ENCODE measurements around the gene ARSB.

ARSB gene

DNA sequence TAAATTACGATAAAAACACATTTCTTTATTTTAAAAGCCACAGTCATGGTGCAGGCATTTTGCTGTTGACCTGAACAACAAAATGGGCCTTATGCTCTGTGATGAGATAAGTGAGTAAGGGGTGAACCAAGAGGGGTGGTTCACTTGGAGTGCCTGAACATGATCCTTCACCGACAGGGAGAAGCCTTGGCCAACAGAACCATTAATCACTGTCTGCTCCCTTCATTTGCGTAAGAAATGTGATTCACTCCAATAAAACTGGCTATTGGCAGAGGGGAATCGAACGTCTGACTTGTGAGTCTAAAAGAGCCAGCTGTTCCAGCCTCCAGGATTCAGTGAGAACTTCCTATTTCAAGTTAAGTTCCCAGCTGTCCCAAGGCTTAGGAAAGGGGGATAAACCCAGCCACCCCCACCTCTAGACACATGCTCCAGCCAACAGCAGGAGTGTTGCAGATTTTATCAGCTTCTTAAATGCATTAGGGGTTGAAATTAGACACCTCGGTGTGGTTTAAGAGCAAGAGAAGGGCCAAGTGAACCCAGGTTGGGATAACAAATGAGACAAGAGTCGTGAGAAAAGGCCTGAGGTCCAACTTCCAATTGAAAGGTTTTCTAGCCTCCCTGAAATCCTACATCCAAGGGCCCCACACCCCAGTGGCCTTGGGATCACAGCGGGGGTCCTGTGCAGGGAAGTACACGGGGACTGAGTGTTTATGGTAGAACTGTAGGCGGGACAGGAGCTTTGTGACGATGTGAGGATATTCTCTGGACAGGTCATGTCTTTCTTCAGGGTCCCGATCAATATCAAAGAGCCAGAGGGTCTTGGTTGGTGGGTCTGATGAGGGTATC is 205.1 kb downstream of the ARSB start:
- H3K9ac ChIP-seq, result no peak overlapping the region
- no peaks in the 10 kb centered on the region for H3K79me2 ChIP-seq (ENCODE audit: insufficient read depth, low read depth)
- TF ChIP-seq, protein P1, sequence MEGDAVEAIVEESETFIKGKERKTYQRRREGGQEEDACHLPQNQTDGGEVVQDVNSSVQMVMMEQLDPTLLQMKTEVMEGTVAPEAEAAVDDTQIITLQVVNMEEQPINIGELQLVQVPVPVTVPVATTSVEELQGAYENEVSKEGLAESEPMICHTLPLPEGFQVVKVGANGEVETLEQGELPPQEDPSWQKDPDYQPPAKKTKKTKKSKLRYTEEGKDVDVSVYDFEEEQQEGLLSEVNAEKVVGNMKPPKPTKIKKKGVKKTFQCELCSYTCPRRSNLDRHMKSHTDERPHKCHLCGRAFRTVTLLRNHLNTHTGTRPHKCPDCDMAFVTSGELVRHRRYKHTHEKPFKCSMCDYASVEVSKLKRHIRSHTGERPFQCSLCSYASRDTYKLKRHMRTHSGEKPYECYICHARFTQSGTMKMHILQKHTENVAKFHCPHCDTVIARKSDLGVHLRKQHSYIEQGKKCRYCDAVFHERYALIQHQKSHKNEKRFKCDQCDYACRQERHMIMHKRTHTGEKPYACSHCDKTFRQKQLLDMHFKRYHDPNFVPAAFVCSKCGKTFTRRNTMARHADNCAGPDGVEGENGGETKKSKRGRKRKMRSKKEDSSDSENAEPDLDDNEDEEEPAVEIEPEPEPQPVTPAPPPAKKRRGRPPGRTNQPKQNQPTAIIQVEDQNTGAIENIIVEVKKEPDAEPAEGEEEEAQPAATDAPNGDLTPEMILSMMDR (conservative IDR thresholded peaks at IDR 0.05; ENCODE audit: low read depth, low read length), result no peak
- no peak overlapping the region for H3K4me2 ChIP-seq
- no peaks in the 10 kb centered on the region for H4K20me1 ChIP-seq (ENCODE audit: insufficient read depth)
- H3K36me3 ChIP-seq (ENCODE audit: insufficient read depth), result no peaks in the 10 kb centered on the region
- H3K4me1 ChIP-seq (ENCODE audit: low read depth, poor library complexity, severe bottlenecking), result no peaks in the 10 kb centered on the region
- H2AFZ ChIP-seq (ENCODE audit: low read depth), result no peak overlapping the region
- H3K27ac ChIP-seq, result no peak overlapping the region
- H3K4me3 ChIP-seq (IDR thresholded peaks at IDR 0.05; ENCODE audit: insufficient read depth, low read depth, low read length), result no peak overlapping the region
- no peaks in the 10 kb centered on the region for H3K27me3 ChIP-seq (ENCODE audit: insufficient read depth, low read depth)

DNA sequence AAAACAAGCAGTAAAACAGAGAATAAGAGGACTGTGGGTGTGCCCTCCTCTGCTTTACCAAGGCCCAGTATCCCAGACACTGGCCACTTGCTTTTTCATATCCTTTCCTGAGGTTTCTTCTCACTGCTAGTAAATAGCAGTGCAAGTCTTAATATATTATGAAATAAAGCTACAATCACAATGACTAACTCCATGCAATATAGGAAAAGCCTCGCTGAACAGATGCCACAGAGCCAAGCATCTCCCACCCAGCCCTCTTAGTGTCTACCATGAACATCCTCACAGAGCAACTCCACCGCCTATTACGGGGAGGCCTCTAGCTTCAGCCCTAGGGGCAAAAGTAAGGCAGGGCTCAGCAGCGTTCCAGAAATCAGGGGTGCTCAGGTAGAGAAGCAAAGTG is 205.8 kb downstream of the ARSB start:
- no peak overlapping the region for H3K9ac ChIP-seq
- H3K79me2 ChIP-seq (ENCODE audit: insufficient read depth, low read depth), result no peaks in the 10 kb centered on the region
- no peaks in the 10 kb centered on the region for H3K36me3 ChIP-seq (ENCODE audit: insufficient read depth)
- no peak overlapping the region for H2AFZ ChIP-seq (ENCODE audit: low read depth)
- H3K27ac ChIP-seq, result no peak overlapping the region
- TF ChIP-seq, protein P1 (conservative IDR thresholded peaks at IDR 0.05; ENCODE audit: low read depth, low read length), result no peak
- no peaks in the 10 kb centered on the region for H4K20me1 ChIP-seq (ENCODE audit: insufficient read depth)
- no peak overlapping the region for H3K4me3 ChIP-seq (IDR thresholded peaks at IDR 0.05; ENCODE audit: insufficient read depth, low read depth, low read length)
- no peak overlapping the region for H3K4me2 ChIP-seq
- no peaks in the 10 kb centered on the region for H3K27me3 ChIP-seq (ENCODE audit: insufficient read depth, low read depth)
- H3K4me1 ChIP-seq (ENCODE audit: low read depth, poor library complexity, severe bottlenecking), result no peaks in the 10 kb centered on the region

DNA sequence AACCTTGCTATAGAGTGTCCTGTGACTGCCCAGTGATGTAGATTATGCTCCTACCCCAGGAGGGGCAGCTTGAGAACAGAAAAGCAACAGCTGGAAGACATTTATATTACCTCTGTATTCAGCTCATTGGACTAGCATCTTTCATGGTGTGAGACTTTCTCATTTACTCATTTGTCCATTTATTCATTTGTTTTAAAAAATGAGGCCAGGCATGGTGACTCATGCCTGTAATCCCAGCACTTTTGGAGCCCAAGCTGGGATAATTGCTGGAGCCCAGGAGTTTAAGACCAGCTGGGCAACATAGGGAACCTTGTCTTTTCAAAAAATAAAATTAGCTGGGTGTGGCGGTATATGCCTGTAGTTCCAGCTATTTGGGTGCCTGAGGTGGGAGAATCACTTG is 206.6 kb downstream of the ARSB start:
- TF ChIP-seq, protein P1 (conservative IDR thresholded peaks at IDR 0.05; ENCODE audit: low read depth, low read length), result no peak
- no peak overlapping the region for H3K4me3 ChIP-seq (IDR thresholded peaks at IDR 0.05; ENCODE audit: insufficient read depth, low read depth, low read length)
- no peaks in the 10 kb centered on the region for H3K79me2 ChIP-seq (ENCODE audit: insufficient read depth, low read depth)
- no peak overlapping the region for H2AFZ ChIP-seq (ENCODE audit: low read depth)
- no peak overlapping the region for H3K4me2 ChIP-seq
- no peak overlapping the region for H3K27ac ChIP-seq
- H3K27me3 ChIP-seq (ENCODE audit: insufficient read depth, low read depth), result no peaks in the 10 kb centered on the region
- no peak overlapping the region for H3K9ac ChIP-seq
- H4K20me1 ChIP-seq (ENCODE audit: insufficient read depth), result no peaks in the 10 kb centered on the region
- no peaks in the 10 kb centered on the region for H3K36me3 ChIP-seq (ENCODE audit: insufficient read depth)
- no peaks in the 10 kb centered on the region for H3K4me1 ChIP-seq (ENCODE audit: low read depth, poor library complexity, severe bottlenecking)

DNA sequence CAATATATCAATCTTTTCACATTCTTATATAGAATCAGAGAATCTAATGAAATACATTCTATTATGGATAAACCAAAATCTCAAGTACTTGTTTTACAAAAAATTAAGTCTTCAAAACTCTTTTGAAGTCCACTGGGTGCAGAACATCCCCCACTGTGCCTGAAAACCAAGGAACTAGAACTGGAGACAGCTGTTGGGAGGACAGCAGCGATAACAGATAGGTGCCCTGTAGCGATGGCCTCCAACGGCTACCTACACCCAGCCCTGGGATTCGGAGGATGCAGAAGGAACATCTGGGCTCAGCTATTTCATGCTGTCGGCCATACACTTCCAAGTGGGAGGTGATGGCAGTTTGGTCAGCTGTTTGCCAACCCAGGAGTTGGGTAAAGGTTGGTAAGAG is 207.2 kb downstream of the ARSB start:
- H3K79me2 ChIP-seq (ENCODE audit: insufficient read depth, low read depth), result no peaks in the 10 kb centered on the region
- H3K4me3 ChIP-seq (IDR thresholded peaks at IDR 0.05; ENCODE audit: insufficient read depth, low read depth, low read length), result no peak overlapping the region
- H3K27ac ChIP-seq, result no peak overlapping the region
- H3K4me1 ChIP-seq (ENCODE audit: low read depth, poor library complexity, severe bottlenecking), result no peaks in the 10 kb centered on the region
- H3K9ac ChIP-seq, result no peak overlapping the region
- no peaks in the 10 kb centered on the region for H3K36me3 ChIP-seq (ENCODE audit: insufficient read depth)
- H3K27me3 ChIP-seq (ENCODE audit: insufficient read depth, low read depth), result no peaks in the 10 kb centered on the region
- no peak overlapping the region for H2AFZ ChIP-seq (ENCODE audit: low read depth)
- no peaks in the 10 kb centered on the region for H4K20me1 ChIP-seq (ENCODE audit: insufficient read depth)
- TF ChIP-seq, protein P1 (conservative IDR thresholded peaks at IDR 0.05; ENCODE audit: low read depth, low read length), result no peak
- H3K4me2 ChIP-seq, result no peak overlapping the region
